GM23338 (cell line): ENCODE measurements around the gene ERC1. TPM values are rescaled to one million over a fixed set of nuclear protein-coding genes. Genes with fewer than 3 reads are reported as not detected.

Experiments
- ATAC-seq: fragments of 200-7000 bp; cut with Tn5 transposase; 3 replicates; pipeline ENCODE4 v1.9.1; 2020
- DNase-seq: peaks from one replicate; pipeline ENCODE4 v3.0.0-alpha.2; 2015; ENCODE audit warnings: low spot score
- H2AFZ ChIP-seq: fragments of 200-600 bp; sonication (generic); 2 replicates; pipeline ENCODE4 v1.8.0; 2016; ENCODE audit warnings: antibody characterized with exemption, mild to moderate bottlenecking, moderate library complexity
- H3F3A ChIP-seq: fragments of 200-600 bp; sonication (generic); replicated peaks from 2 replicates; pipeline ENCODE4 v1.8.0; 2017; ENCODE audit warnings: antibody characterized with exemption, mixed run types, low read depth
- H3K27ac ChIP-seq: fragments of 200-600 bp; sonication (generic); 2 replicates; pipeline ENCODE4 v1.6.1; 2016; ENCODE audit warnings: low read depth
- H3K27me3 ChIP-seq: fragments of 200-600 bp; sonication (generic); 2 replicates; pipeline ENCODE4 v1.8.0; 2016; ENCODE audit warnings: mild to moderate bottlenecking, mixed run types, moderate library complexity; ENCODE audit not compliant: insufficient read depth
- H3K36me3 ChIP-seq: fragments of 200-600 bp; sonication (generic); 2 replicates; pipeline ENCODE4 v1.8.0; 2016; ENCODE audit warnings: mild to moderate bottlenecking; ENCODE audit not compliant: insufficient read depth
- H3K4me1 ChIP-seq: fragments of 200-600 bp; sonication (generic); 2 replicates; pipeline ENCODE4 v1.8.0; 2016; ENCODE audit warnings: mild to moderate bottlenecking, moderate library complexity; ENCODE audit not compliant: insufficient read depth
- H3K4me2 ChIP-seq: fragments of 200-600 bp; sonication (generic); 2 replicates; pipeline ENCODE4 v1.7.1; 2017; ENCODE audit warnings: mixed run types
- H3K4me3 ChIP-seq: fragments of 200-600 bp; sonication (generic); 2 replicates; pipeline ENCODE4 v1.6.1; 2016; ENCODE audit warnings: mixed run types
- H3K79me2 ChIP-seq: fragments of 200-600 bp; sonication (generic); replicated peaks from 2 replicates; pipeline ENCODE4 v1.8.0; 2017; ENCODE audit warnings: mild to moderate bottlenecking; ENCODE audit not compliant: insufficient read depth
- H3K9me2 ChIP-seq: fragments of 200-600 bp; sonication (generic); 2 replicates; pipeline ENCODE4 v1.8.0; 2017; ENCODE audit not compliant: insufficient read depth
- H4K20me1 ChIP-seq: fragments of 200-600 bp; sonication (generic); replicated peaks from 2 replicates; pipeline ENCODE4 v1.8.0; 2017; ENCODE audit warnings: mild to moderate bottlenecking; ENCODE audit not compliant: insufficient read depth
- H3K27ac Mint-ChIP-seq: 2 replicates; pipeline ENCODE4 v1.8.0; 2020; ENCODE audit warnings: inconsistent platforms, mild to moderate bottlenecking, moderate library complexity, mixed read lengths
- H3K27me3 Mint-ChIP-seq: 3 replicates; pipeline ENCODE4 v1.8.0; 2022; ENCODE audit warnings: low read depth, mild to moderate bottlenecking, moderate library complexity, mixed read lengths, inconsistent platforms; ENCODE audit not compliant: insufficient read depth, poor library complexity
- H3K36me3 Mint-ChIP-seq: 3 replicates; pipeline ENCODE4 v1.8.0; 2021; ENCODE audit warnings: low read depth, mild to moderate bottlenecking, inconsistent platforms, moderate library complexity, mixed read lengths
- H3K4me1 Mint-ChIP-seq: 3 replicates; pipeline ENCODE4 v1.8.0; 2020; ENCODE audit warnings: mild to moderate bottlenecking, inconsistent platforms, mixed read lengths
- H3K4me3 Mint-ChIP-seq: 3 replicates; pipeline ENCODE4 v1.8.0; 2021; ENCODE audit warnings: moderate library complexity, mild to moderate bottlenecking, inconsistent platforms, mixed read lengths
- H3K9me3 Mint-ChIP-seq: 3 replicates; pipeline ENCODE4 v1.8.0; 2020; ENCODE audit warnings: moderate library complexity, mild to moderate bottlenecking, inconsistent platforms, mixed read lengths
- CREB1 ChIP-seq: fragments of 250-450 bp; sonication (Bioruptor Pico); IDR thresholded peaks from 2 replicates; pipeline ENCODE4 v1.5.0; 2020; ENCODE audit warnings: low read depth, mild to moderate bottlenecking, moderate library complexity
- ETS1 ChIP-seq: IDR thresholded peaks from 2 replicates; pipeline ENCODE4 v1.6.1; 2016; ENCODE audit warnings: antibody characterized with exemption
- EZH2phosphoT487 ChIP-seq: fragments of 200-600 bp; sonication (generic); IDR thresholded peaks from one replicate; pipeline ENCODE4 v1.8.1; 2018; ENCODE audit warnings: antibody characterized with exemption; ENCODE audit not compliant: unreplicated experiment
- NANOG ChIP-seq: IDR thresholded peaks from 2 replicates; pipeline ENCODE4 v1.6.1; 2016; ENCODE audit warnings: antibody characterized with exemption, borderline replicate concordance
- POLR2AphosphoS5 ChIP-seq: IDR thresholded peaks from 2 replicates; pipeline ENCODE4 v1.6.1; 2016; ENCODE audit warnings: antibody characterized with exemption, low read depth
- ZNF114 ChIP-seq: fragments of 250-450 bp; sonication (Bioruptor Pico); IDR thresholded peaks from 2 replicates; pipeline ENCODE4 v1.5.0; 2020; ENCODE audit warnings: mild to moderate bottlenecking, moderate library complexity
- ZNF331 ChIP-seq: fragments of 250-450 bp; sonication (Bioruptor Pico); IDR thresholded peaks from 2 replicates; pipeline ENCODE4 v1.5.0; 2020; ENCODE audit warnings: low read depth, mild to moderate bottlenecking, moderate library complexity
- polyA plus RNA-seq: library from polyadenylated mRNA; unstranded; fragments of >200 nt; fragmentation: Nextera tagmentation; extraction: Ambion mirVana; gene quantifications from 2 replicates; pipeline ENCODE4 v1.2.1, GENCODE V29; 2016
- total RNA-seq: library from RNA; depleted of rRNA; stranded (reverse); fragments of >200 nt; shearing (Covaris generic); gene quantifications from 2 replicates; pipeline ENCODE4 v1.2.3, GENCODE V29; 2014
- TF ChIP-seq, protein P1 (sequence below): fragments of 250-450 bp; sonication (Bioruptor Pico); IDR thresholded peaks from 2 replicates; pipeline ENCODE4 v1.5.0; 2020; ENCODE audit warnings: mild to moderate bottlenecking, moderate library complexity
- TF ChIP-seq, protein P2 (sequence below): IDR thresholded peaks from one replicate; pipeline ENCODE4 v1.6.1; 2018; ENCODE audit warnings: antibody characterized with exemption; ENCODE audit not compliant: unreplicated experiment
- TF ChIP-seq, protein P3 (sequence below), 2 experiments: fragments of 200-600 bp in 1 of 2; sonication (generic) in 1 of 2; conservative IDR thresholded peaks; 2 replicates each; pipeline versions ENCODE4 v1.5.1 to v1.6.1; 2016 to 2017; ENCODE audit warnings: antibody characterized with exemption in 2 of 2, low read depth in 2 of 2, mild to moderate bottlenecking in 2 of 2, moderate library complexity in 1 of 2

The ERC1 gene
- total and polyA plus RNA-seq, 2 experiments from 2014 or later, result 28.1 to 35.3 TPM

- TF ChIP-seq, protein P1, sequence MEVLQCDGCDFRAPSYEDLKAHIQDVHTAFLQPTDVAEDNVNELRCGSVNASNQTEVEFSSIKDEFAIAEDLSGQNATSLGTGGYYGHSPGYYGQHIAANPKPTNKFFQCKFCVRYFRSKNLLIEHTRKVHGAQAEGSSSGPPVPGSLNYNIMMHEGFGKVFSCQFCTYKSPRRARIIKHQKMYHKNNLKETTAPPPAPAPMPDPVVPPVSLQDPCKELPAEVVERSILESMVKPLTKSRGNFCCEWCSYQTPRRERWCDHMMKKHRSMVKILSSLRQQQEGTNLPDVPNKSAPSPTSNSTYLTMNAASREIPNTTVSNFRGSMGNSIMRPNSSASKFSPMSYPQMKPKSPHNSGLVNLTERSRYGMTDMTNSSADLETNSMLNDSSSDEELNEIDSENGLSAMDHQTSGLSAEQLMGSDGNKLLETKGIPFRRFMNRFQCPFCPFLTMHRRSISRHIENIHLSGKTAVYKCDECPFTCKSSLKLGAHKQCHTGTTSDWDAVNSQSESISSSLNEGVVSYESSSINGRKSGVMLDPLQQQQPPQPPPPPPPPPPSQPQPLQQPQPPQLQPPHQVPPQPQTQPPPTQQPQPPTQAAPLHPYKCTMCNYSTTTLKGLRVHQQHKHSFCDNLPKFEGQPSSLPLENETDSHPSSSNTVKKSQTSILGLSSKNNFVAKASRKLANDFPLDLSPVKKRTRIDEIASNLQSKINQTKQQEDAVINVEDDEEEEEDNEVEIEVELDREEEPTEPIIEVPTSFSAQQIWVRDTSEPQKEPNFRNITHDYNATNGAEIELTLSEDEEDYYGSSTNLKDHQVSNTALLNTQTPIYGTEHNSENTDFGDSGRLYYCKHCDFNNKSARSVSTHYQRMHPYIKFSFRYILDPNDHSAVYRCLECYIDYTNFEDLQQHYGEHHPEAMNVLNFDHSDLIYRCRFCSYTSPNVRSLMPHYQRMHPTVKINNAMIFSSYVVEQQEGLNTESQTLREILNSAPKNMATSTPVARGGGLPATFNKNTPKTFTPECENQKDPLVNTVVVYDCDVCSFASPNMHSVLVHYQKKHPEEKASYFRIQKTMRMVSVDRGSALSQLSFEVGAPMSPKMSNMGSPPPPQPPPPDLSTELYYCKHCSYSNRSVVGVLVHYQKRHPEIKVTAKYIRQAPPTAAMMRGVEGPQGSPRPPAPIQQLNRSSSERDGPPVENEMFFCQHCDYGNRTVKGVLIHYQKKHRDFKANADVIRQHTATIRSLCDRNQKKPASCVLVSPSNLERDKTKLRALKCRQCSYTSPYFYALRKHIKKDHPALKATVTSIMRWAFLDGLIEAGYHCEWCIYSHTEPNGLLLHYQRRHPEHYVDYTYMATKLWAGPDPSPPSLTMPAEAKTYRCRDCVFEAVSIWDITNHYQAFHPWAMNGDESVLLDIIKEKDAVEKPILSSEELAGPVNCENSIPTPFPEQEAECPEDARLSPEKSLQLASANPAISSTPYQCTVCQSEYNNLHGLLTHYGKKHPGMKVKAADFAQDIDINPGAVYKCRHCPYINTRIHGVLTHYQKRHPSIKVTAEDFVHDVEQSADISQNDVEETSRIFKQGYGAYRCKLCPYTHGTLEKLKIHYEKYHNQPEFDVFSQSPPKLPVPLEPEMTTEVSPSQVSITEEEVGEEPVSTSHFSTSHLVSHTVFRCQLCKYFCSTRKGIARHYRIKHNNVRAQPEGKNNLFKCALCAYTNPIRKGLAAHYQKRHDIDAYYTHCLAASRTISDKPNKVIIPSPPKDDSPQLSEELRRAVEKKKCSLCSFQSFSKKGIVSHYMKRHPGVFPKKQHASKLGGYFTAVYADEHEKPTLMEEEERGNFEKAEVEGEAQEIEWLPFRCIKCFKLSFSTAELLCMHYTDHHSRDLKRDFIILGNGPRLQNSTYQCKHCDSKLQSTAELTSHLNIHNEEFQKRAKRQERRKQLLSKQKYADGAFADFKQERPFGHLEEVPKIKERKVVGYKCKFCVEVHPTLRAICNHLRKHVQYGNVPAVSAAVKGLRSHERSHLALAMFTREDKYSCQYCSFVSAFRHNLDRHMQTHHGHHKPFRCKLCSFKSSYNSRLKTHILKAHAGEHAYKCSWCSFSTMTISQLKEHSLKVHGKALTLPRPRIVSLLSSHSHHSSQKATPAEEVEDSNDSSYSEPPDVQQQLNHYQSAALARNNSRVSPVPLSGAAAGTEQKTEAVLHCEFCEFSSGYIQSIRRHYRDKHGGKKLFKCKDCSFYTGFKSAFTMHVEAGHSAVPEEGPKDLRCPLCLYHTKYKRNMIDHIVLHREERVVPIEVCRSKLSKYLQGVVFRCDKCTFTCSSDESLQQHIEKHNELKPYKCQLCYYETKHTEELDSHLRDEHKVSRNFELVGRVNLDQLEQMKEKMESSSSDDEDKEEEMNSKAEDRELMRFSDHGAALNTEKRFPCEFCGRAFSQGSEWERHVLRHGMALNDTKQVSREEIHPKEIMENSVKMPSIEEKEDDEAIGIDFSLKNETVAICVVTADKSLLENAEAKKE (CRISPR knock-in tag), result no peak
- TF ChIP-seq POLR2AphosphoS5, result no peak
Observed at GRCh38 chr12:955939-956338, 35.1 kb upstream of the ERC1 start (continued).

GRCh38 chr12:958588-959123 is 32.4 kb upstream of the ERC1 start:
- no peak overlapping the region for H3K27ac Mint-ChIP-seq
- H3K79me2 ChIP-seq, result no peaks in the 10 kb centered on the region
- peaks cover 3% of the 10 kb centered on the region for H3K27me3 Mint-ChIP-seq
- no peak overlapping the region for H3K27ac ChIP-seq
- H3K27me3 ChIP-seq, result no peaks in the 10 kb centered on the region
- DNase-seq (no peak), ATAC-seq (no peak)
- H3K36me3 Mint-ChIP-seq, result no peaks in the 10 kb centered on the region
- no peaks in the 10 kb centered on the region for H3K36me3 ChIP-seq
- no peaks in the 10 kb centered on the region for H3F3A ChIP-seq
- no peak overlapping the region for H3K4me2 ChIP-seq
- H4K20me1 ChIP-seq, result no peaks in the 10 kb centered on the region
- no peaks in the 10 kb centered on the region for H3K4me1 ChIP-seq
- H3K4me3 Mint-ChIP-seq, result no peak overlapping the region
- H3K9me3 Mint-ChIP-seq, result no peaks in the 10 kb centered on the region
- no peak overlapping the region for H2AFZ ChIP-seq
- H3K4me3 ChIP-seq, result no peak overlapping the region
- H3K4me1 Mint-ChIP-seq, result peaks cover under 1% of the 10 kb centered on the region; the same call in 2 of the 3 replicates
- TF ChIP-seq POLR2AphosphoS5, result no peak
- TF ChIP-seq CREB1 (CRISPR knock-in tag), result no peak
- no peak for TF ChIP-seq EZH2phosphoT487
- TF ChIP-seq NANOG, result no peak
- no peak for TF ChIP-seq ZNF331 (CRISPR knock-in tag)
- TF ChIP-seq ZNF114, result no peak
- TF ChIP-seq ETS1, result no peak
- TF ChIP-seq, protein P2, sequence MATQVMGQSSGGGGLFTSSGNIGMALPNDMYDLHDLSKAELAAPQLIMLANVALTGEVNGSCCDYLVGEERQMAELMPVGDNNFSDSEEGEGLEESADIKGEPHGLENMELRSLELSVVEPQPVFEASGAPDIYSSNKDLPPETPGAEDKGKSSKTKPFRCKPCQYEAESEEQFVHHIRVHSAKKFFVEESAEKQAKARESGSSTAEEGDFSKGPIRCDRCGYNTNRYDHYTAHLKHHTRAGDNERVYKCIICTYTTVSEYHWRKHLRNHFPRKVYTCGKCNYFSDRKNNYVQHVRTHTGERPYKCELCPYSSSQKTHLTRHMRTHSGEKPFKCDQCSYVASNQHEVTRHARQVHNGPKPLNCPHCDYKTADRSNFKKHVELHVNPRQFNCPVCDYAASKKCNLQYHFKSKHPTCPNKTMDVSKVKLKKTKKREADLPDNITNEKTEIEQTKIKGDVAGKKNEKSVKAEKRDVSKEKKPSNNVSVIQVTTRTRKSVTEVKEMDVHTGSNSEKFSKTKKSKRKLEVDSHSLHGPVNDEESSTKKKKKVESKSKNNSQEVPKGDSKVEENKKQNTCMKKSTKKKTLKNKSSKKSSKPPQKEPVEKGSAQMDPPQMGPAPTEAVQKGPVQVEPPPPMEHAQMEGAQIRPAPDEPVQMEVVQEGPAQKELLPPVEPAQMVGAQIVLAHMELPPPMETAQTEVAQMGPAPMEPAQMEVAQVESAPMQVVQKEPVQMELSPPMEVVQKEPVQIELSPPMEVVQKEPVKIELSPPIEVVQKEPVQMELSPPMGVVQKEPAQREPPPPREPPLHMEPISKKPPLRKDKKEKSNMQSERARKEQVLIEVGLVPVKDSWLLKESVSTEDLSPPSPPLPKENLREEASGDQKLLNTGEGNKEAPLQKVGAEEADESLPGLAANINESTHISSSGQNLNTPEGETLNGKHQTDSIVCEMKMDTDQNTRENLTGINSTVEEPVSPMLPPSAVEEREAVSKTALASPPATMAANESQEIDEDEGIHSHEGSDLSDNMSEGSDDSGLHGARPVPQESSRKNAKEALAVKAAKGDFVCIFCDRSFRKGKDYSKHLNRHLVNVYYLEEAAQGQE, result no peak
- TF ChIP-seq, protein P3, sequence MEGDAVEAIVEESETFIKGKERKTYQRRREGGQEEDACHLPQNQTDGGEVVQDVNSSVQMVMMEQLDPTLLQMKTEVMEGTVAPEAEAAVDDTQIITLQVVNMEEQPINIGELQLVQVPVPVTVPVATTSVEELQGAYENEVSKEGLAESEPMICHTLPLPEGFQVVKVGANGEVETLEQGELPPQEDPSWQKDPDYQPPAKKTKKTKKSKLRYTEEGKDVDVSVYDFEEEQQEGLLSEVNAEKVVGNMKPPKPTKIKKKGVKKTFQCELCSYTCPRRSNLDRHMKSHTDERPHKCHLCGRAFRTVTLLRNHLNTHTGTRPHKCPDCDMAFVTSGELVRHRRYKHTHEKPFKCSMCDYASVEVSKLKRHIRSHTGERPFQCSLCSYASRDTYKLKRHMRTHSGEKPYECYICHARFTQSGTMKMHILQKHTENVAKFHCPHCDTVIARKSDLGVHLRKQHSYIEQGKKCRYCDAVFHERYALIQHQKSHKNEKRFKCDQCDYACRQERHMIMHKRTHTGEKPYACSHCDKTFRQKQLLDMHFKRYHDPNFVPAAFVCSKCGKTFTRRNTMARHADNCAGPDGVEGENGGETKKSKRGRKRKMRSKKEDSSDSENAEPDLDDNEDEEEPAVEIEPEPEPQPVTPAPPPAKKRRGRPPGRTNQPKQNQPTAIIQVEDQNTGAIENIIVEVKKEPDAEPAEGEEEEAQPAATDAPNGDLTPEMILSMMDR (conservative IDR thresholded peaks at IDR 0.05; ENCODE audit: low read depth in 2 of 2), result no peak
- no peaks in the 10 kb centered on the region for H3K9me2 ChIP-seq
